GM23338 (cell line): ENCODE data around the gene UBAC2. TPM values are rescaled to one million over a fixed set of nuclear protein-coding genes. Genes with fewer than 3 reads are reported as not detected.

ENCODE experiments used
- ATAC-seq: fragments of 200-7000 bp; cut with Tn5 transposase; 3 replicates; pipeline ENCODE4 v1.9.1; 2020
- DNase-seq: peaks from one replicate; pipeline ENCODE4 v3.0.0-alpha.2; 2015; ENCODE audit warnings: low spot score
- H2AFZ ChIP-seq: fragments of 200-600 bp; sonication (generic); 2 replicates; pipeline ENCODE4 v1.8.0; 2016; ENCODE audit warnings: antibody characterized with exemption, mild to moderate bottlenecking, moderate library complexity
- H3F3A ChIP-seq: fragments of 200-600 bp; sonication (generic); replicated peaks from 2 replicates; pipeline ENCODE4 v1.8.0; 2017; ENCODE audit warnings: antibody characterized with exemption, mixed run types, low read depth
- H3K27ac ChIP-seq: fragments of 200-600 bp; sonication (generic); 2 replicates; pipeline ENCODE4 v1.6.1; 2016; ENCODE audit warnings: low read depth
- H3K27me3 ChIP-seq: fragments of 200-600 bp; sonication (generic); 2 replicates; pipeline ENCODE4 v1.8.0; 2016; ENCODE audit warnings: mild to moderate bottlenecking, mixed run types, moderate library complexity; ENCODE audit not compliant: insufficient read depth
- H3K36me3 ChIP-seq: fragments of 200-600 bp; sonication (generic); 2 replicates; pipeline ENCODE4 v1.8.0; 2016; ENCODE audit warnings: mild to moderate bottlenecking; ENCODE audit not compliant: insufficient read depth
- H3K4me1 ChIP-seq: fragments of 200-600 bp; sonication (generic); 2 replicates; pipeline ENCODE4 v1.8.0; 2016; ENCODE audit warnings: mild to moderate bottlenecking, moderate library complexity; ENCODE audit not compliant: insufficient read depth
- H3K4me2 ChIP-seq: fragments of 200-600 bp; sonication (generic); 2 replicates; pipeline ENCODE4 v1.7.1; 2017; ENCODE audit warnings: mixed run types
- H3K4me3 ChIP-seq: fragments of 200-600 bp; sonication (generic); 2 replicates; pipeline ENCODE4 v1.6.1; 2016; ENCODE audit warnings: mixed run types
- H3K79me2 ChIP-seq: fragments of 200-600 bp; sonication (generic); replicated peaks from 2 replicates; pipeline ENCODE4 v1.8.0; 2017; ENCODE audit warnings: mild to moderate bottlenecking; ENCODE audit not compliant: insufficient read depth
- H3K9me2 ChIP-seq: fragments of 200-600 bp; sonication (generic); 2 replicates; pipeline ENCODE4 v1.8.0; 2017; ENCODE audit not compliant: insufficient read depth
- H4K20me1 ChIP-seq: fragments of 200-600 bp; sonication (generic); replicated peaks from 2 replicates; pipeline ENCODE4 v1.8.0; 2017; ENCODE audit warnings: mild to moderate bottlenecking; ENCODE audit not compliant: insufficient read depth
- H3K27ac Mint-ChIP-seq: 2 replicates; pipeline ENCODE4 v1.8.0; 2020; ENCODE audit warnings: inconsistent platforms, mild to moderate bottlenecking, moderate library complexity, mixed read lengths
- H3K27me3 Mint-ChIP-seq: 3 replicates; pipeline ENCODE4 v1.8.0; 2022; ENCODE audit warnings: low read depth, mild to moderate bottlenecking, moderate library complexity, mixed read lengths, inconsistent platforms; ENCODE audit not compliant: insufficient read depth, poor library complexity
- H3K36me3 Mint-ChIP-seq: 3 replicates; pipeline ENCODE4 v1.8.0; 2021; ENCODE audit warnings: low read depth, mild to moderate bottlenecking, inconsistent platforms, moderate library complexity, mixed read lengths
- H3K4me1 Mint-ChIP-seq: 3 replicates; pipeline ENCODE4 v1.8.0; 2020; ENCODE audit warnings: mild to moderate bottlenecking, inconsistent platforms, mixed read lengths
- H3K4me3 Mint-ChIP-seq: 3 replicates; pipeline ENCODE4 v1.8.0; 2021; ENCODE audit warnings: moderate library complexity, mild to moderate bottlenecking, inconsistent platforms, mixed read lengths
- H3K9me3 Mint-ChIP-seq: 3 replicates; pipeline ENCODE4 v1.8.0; 2020; ENCODE audit warnings: moderate library complexity, mild to moderate bottlenecking, inconsistent platforms, mixed read lengths
- EZH2 ChIP-seq: fragments of 200-600 bp; sonication (generic); IDR thresholded peaks from one replicate; pipeline ENCODE4 v1.8.0; 2017; ENCODE audit warnings: antibody characterized with exemption, mild to moderate bottlenecking, low read depth; ENCODE audit not compliant: unreplicated experiment
- NANOG ChIP-seq: IDR thresholded peaks from 2 replicates; pipeline ENCODE4 v1.6.1; 2016; ENCODE audit warnings: antibody characterized with exemption, borderline replicate concordance
- POLR2AphosphoS5 ChIP-seq: IDR thresholded peaks from 2 replicates; pipeline ENCODE4 v1.6.1; 2016; ENCODE audit warnings: antibody characterized with exemption, low read depth
- REST ChIP-seq: IDR thresholded peaks from one replicate; pipeline ENCODE4 v1.6.1; 2018; ENCODE audit warnings: antibody characterized with exemption; ENCODE audit not compliant: unreplicated experiment
- ZNF462 ChIP-seq: fragments of 250-450 bp; sonication (Bioruptor Pico); IDR thresholded peaks from 2 replicates; pipeline ENCODE4 v1.5.0; 2020; ENCODE audit warnings: mild to moderate bottlenecking, moderate library complexity
- polyA plus RNA-seq: library from polyadenylated mRNA; unstranded; fragments of >200 nt; fragmentation: Nextera tagmentation; extraction: Ambion mirVana; gene quantifications from 2 replicates; pipeline ENCODE4 v1.2.1, GENCODE V29; 2016
- total RNA-seq: library from RNA; depleted of rRNA; stranded (reverse); fragments of >200 nt; shearing (Covaris generic); gene quantifications from 2 replicates; pipeline ENCODE4 v1.2.3, GENCODE V29; 2014

Gene UBAC2
- total and polyA plus RNA-seq, 2 experiments from 2014 or later = 37.9 to 76.9 TPM

- TF ChIP-seq ZNF462 (CRISPR knock-in tag) = no peak
Measured at GRCh38 chr13:99206226-99206625, 5.6 kb downstream of the UBAC2 start (continued).

- H3K4me3 ChIP-seq = no peak overlapping the region
- H3K4me1 ChIP-seq = peaks cover 10% of the 10 kb centered on the region
- Mint-ChIP-seq H3K9me3 (no peaks in the 10 kb centered on the region), H3K27me3 (peaks cover 8% of the 10 kb centered on the region), H3K36me3 (peaks cover 25% of the 10 kb centered on the region), H3K27ac (peak overlapping the region; percentile 27), H3K4me1 (peaks cover 43% of the 10 kb centered on the region), H3K4me3 (no peak overlapping the region)
- H3K27ac ChIP-seq = 0 out of 2 replicates have a peak overlapping the region, but pooled peaks have one; percentile 7
- ATAC-seq (no peak), DNase-seq (no peak)
- H3K4me2 ChIP-seq = no peak overlapping the region
- peaks cover 100% of the 10 kb centered on the region for H3K79me2 ChIP-seq
- H4K20me1 ChIP-seq = peaks cover 56% of the 10 kb centered on the region
- H3F3A ChIP-seq = no peaks in the 10 kb centered on the region
- peaks cover 3% of the 10 kb centered on the region; the same call in 1 of the 2 replicates for H3K36me3 ChIP-seq
- no peaks in the 10 kb centered on the region for H3K9me2 ChIP-seq
- no peak overlapping the region for H2AFZ ChIP-seq
- H3K27me3 ChIP-seq = no peaks in the 10 kb centered on the region
- TF ChIP-seq REST (no peak), ZNF462 (CRISPR knock-in tag) (no peak), NANOG (no peak), POLR2AphosphoS5 (no peak), EZH2 (no peak)
Measured at GRCh38 chr13:99206873-99207272, 6.2 kb downstream of the UBAC2 start.
